PC-9 (cell line): Measurements from ENCODE around the gene PRSS56.

ENCODE experiments used
- CTCF ChIP-seq: fragments of 200-600 bp; sonication (generic); conservative IDR thresholded peaks from 2 replicates; pipeline ENCODE4 v1.6.1; 2017; ENCODE audit warnings: mixed run types, antibody characterized with exemption, mild to moderate bottlenecking, moderate library complexity
- EZH2 ChIP-seq: fragments of 200-600 bp; sonication (generic); IDR thresholded peaks from 2 replicates; pipeline ENCODE4 v1.8.0; 2017; ENCODE audit warnings: antibody characterized with exemption, low read depth

DNA sequence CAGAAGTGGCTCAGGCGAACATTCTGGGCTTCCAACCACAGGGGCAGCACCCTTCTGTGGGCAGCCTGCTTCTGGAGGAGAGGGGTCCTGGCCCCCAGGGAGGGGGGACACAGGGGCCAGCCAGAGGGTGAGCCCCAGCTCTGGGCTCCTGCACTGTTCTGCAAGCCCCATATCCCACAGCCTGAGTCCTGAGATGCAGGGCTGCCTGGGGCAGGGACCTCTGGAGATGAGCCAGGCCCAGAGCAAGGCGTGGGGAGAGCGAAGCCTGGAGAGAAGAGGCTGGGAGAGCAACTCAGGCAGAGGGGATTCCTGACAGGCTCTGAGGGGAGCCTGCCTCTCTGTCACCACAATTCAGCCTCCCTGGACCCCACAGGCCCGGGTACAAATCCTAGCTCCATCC is 13.5 kb upstream of the PRSS56 start:
- TF ChIP-seq CTCF (no peak), EZH2 (no peak)
